Epidermal melanocyte (primary cell): ENCODE data around the gene ARHGAP26.

Experiments used
- DNase-seq: peaks from one replicate; pipeline ENCODE4 v3.0.0; 2011; ENCODE audit warnings: low spot score; ENCODE audit not compliant: insufficient read length

ARHGAP26 gene

GRCh38 chr5:142748568-142749249 lies 21.5 kb upstream of the ARHGAP26 start:
- DNase-seq = no peak

GRCh38 chr5:142749321-142749720 lies 20.9 kb upstream of the ARHGAP26 start:
- no peak for DNase-seq

GRCh38 chr5:142753116-142753631 lies 17.0 kb upstream of the ARHGAP26 start:
- no peak for DNase-seq

- no peak for DNase-seq
These were observed 16.1 kb upstream of the ARHGAP26 start for GRCh38 chr5:142754031-142754430.

GRCh38 chr5:142756576-142756975 lies 13.6 kb upstream of the ARHGAP26 start:
- DNase-seq = no peak

GRCh38 chr5:142757564-142757963 lies 12.6 kb upstream of the ARHGAP26 start:
- DNase-seq = no peak

GRCh38 chr5:142758062-142758795 lies 11.9 kb upstream of the ARHGAP26 start:
- DNase-seq = no peak

- DNase-seq = no peak
These were observed 11.4 kb upstream of the ARHGAP26 start for GRCh38 chr5:142758796-142759145.

GRCh38 chr5:142763701-142764100 lies 6.5 kb upstream of the ARHGAP26 start:
- DNase-seq = no peak

- DNase-seq = no peak
These were observed 3.0 kb upstream of the ARHGAP26 start for GRCh38 chr5:142767178-142767577.

- DNase-seq = no peak
These were observed 2.3 kb upstream of the ARHGAP26 start for GRCh38 chr5:142767911-142768310.

GRCh38 chr5:142769251-142769792 lies 855 bp upstream of the ARHGAP26 start:
- no peak for DNase-seq

- no peak for DNase-seq
These were observed 753 bp downstream of the ARHGAP26 start for GRCh38 chr5:142770650-142771609.

- DNase-seq = no peak
These were observed 1.5 kb downstream of the ARHGAP26 start for GRCh38 chr5:142771666-142772065.

- DNase-seq = no peak
These were observed 2.5 kb downstream of the ARHGAP26 start for GRCh38 chr5:142772446-142773293.

- DNase-seq = no peak
These were observed 6.9 kb downstream of the ARHGAP26 start for GRCh38 chr5:142777099-142777498.

GRCh38 chr5:142777850-142778249 lies 7.7 kb downstream of the ARHGAP26 start:
- DNase-seq = no peak

- DNase-seq = no peak
These were observed 9.1 kb downstream of the ARHGAP26 start for GRCh38 chr5:142779163-142779840.

- no peak for DNase-seq
These were observed 10.7 kb downstream of the ARHGAP26 start for GRCh38 chr5:142780871-142781270.

- no peak for DNase-seq
These were observed 12.9 kb downstream of the ARHGAP26 start for GRCh38 chr5:142782976-142783530.
